ENCODE results near the gene C9orf78. TPM values are rescaled to one million over a fixed set of nuclear protein-coding genes. Genes with fewer than 3 reads are reported as not detected.

The C9orf78 gene
- total RNA-seq, 1 experiment from 2014 or later = 36.4 TPM

DNA sequence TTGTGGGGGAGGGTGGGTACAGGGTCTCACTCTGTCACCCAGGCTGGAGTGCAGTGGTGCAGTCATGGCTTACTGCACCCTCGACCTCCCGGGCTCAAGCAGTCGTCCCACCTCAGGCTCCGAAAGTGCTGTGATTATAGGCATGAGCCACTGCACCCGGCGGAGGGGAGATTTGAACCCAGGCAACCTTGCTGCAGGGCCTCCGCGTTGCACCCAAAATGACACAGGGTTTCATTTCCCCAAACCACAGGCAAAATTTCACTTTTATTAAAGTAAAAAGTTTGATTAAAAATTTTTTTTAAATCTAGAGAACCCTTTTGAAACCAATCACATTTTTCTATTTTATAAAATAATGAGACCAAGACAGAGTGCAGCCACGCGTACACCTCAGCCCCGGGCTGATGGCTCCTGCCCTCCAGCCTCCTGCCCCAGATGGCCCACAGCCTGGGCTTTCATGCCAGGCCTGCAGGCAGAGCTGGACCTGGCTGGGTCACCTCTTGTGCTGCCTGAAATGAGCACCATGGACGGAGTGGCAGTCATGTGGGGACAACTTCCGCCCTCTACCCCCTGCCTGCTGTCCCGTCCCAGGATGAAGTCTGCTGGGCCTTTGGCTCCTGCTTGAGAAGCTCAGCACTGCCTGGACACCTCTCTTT, 30.7 kb upstream of the C9orf78 start:
- DNase-seq (ENCODE audit: low spot score) = no peak
- ATAC-seq = no peak
- Mint-ChIP-seq H3K9me3 (no peaks in the 10 kb centered on the region), H3K27me3 (ENCODE audit: low read depth) (no peaks in the 10 kb centered on the region), H3K4me3 (no peak overlapping the region), H3K27ac (no peak overlapping the region), H3K36me3 (peaks cover 28% of the 10 kb centered on the region), H3K4me1 (no peaks in the 10 kb centered on the region)
- TF ChIP-seq, protein P1, sequence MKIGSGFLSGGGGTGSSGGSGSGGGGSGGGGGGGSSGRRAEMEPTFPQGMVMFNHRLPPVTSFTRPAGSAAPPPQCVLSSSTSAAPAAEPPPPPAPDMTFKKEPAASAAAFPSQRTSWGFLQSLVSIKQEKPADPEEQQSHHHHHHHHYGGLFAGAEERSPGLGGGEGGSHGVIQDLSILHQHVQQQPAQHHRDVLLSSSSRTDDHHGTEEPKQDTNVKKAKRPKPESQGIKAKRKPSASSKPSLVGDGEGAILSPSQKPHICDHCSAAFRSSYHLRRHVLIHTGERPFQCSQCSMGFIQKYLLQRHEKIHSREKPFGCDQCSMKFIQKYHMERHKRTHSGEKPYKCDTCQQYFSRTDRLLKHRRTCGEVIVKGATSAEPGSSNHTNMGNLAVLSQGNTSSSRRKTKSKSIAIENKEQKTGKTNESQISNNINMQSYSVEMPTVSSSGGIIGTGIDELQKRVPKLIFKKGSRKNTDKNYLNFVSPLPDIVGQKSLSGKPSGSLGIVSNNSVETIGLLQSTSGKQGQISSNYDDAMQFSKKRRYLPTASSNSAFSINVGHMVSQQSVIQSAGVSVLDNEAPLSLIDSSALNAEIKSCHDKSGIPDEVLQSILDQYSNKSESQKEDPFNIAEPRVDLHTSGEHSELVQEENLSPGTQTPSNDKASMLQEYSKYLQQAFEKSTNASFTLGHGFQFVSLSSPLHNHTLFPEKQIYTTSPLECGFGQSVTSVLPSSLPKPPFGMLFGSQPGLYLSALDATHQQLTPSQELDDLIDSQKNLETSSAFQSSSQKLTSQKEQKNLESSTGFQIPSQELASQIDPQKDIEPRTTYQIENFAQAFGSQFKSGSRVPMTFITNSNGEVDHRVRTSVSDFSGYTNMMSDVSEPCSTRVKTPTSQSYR (CRISPR knock-in tag; IDR thresholded peaks at IDR 0.05) = no peak
- TF ChIP-seq, protein P2, sequence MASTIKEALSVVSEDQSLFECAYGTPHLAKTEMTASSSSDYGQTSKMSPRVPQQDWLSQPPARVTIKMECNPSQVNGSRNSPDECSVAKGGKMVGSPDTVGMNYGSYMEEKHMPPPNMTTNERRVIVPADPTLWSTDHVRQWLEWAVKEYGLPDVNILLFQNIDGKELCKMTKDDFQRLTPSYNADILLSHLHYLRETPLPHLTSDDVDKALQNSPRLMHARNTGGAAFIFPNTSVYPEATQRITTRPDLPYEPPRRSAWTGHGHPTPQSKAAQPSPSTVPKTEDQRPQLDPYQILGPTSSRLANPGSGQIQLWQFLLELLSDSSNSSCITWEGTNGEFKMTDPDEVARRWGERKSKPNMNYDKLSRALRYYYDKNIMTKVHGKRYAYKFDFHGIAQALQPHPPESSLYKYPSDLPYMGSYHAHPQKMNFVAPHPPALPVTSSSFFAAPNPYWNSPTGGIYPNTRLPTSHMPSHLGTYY (CRISPR knock-in tag; IDR thresholded peaks at IDR 0.05) = no peak
- no peak for TF ChIP-seq TCF7 (CRISPR knock-in tag; IDR thresholded peaks at IDR 0.05; ENCODE audit: low read depth)
- TF ChIP-seq ZNF138 (CRISPR knock-in tag; conservative IDR thresholded peaks at IDR 0.05) = no peak
- no peak for TF ChIP-seq KAT7 (CRISPR knock-in tag; IDR thresholded peaks at IDR 0.05; ENCODE audit: borderline replicate concordance)
- ChIA-PET POLR2A (interaction anchor here (0.6 kb wide), 1 partner anchor 1189 kb away, joined by 3 read pairs; no protein-coding TSS in a partner anchor), CTCF (no interaction called here)

DNA sequence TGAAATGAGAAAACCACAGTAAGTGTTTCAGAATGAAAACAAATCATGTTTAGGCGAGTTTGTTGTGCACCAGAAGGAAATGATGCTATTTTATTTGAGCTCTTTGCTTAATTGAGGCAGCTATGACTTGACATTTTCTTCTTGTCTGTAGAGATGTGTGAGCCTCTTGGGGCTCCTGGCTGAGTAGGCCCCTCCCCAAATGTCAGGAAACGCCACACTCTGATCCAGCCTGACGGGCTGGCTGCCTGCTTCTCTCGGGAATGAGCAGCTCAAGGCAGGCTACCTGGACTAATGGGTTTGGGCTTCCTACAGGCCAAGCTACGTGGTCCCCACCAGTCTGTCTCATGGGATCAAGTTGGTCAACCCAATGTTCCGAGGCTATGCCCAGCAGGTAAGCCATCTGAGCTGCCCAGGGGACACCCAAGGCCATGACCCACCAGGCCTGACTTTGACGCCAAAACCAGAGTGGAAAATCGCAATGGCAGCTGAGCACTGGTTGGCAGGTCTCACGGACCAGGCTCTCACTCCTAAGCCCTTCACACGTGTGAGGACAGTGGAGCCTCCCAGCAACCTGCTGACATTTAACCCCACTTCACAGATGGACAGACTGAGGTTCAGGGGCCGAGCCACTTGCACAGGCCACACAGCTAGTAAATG, 30.0 kb upstream of the C9orf78 start:
- no peaks in the 10 kb centered on the region for H3K9me3 Mint-ChIP-seq
- ChIA-PET POLR2A (interaction anchor here (0.6 kb wide), 1 partner anchor 1188 kb away, joined by 3 read pairs; no protein-coding TSS in a partner anchor), CTCF (no interaction called here)
- ATAC-seq = no peak
- H3K27me3 Mint-ChIP-seq (ENCODE audit: low read depth) = no peaks in the 10 kb centered on the region
- DNase-seq (ENCODE audit: low spot score) = no peak
- H3K27ac Mint-ChIP-seq = no peak overlapping the region; the same call in 1 of the 2 replicates
- TF ChIP-seq, protein P3, sequence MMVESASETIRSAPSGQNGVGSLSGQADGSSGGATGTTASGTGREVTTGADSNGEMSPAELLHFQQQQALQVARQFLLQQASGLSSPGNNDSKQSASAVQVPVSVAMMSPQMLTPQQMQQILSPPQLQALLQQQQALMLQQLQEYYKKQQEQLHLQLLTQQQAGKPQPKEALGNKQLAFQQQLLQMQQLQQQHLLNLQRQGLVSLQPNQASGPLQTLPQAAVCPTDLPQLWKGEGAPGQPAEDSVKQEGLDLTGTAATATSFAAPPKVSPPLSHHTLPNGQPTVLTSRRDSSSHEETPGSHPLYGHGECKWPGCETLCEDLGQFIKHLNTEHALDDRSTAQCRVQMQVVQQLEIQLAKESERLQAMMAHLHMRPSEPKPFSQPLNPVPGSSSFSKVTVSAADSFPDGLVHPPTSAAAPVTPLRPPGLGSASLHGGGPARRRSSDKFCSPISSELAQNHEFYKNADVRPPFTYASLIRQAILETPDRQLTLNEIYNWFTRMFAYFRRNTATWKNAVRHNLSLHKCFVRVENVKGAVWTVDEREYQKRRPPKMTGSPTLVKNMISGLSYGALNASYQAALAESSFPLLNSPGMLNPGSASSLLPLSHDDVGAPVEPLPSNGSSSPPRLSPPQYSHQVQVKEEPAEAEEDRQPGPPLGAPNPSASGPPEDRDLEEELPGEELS (CRISPR knock-in tag; IDR thresholded peaks at IDR 0.05) = no peak
- no peak for TF ChIP-seq KAT7 (CRISPR knock-in tag; IDR thresholded peaks at IDR 0.05; ENCODE audit: borderline replicate concordance)
- H3K4me3 Mint-ChIP-seq = no peak overlapping the region
- H3K4me1 Mint-ChIP-seq = no peaks in the 10 kb centered on the region
- peaks cover 28% of the 10 kb centered on the region for H3K36me3 Mint-ChIP-seq

DNA sequence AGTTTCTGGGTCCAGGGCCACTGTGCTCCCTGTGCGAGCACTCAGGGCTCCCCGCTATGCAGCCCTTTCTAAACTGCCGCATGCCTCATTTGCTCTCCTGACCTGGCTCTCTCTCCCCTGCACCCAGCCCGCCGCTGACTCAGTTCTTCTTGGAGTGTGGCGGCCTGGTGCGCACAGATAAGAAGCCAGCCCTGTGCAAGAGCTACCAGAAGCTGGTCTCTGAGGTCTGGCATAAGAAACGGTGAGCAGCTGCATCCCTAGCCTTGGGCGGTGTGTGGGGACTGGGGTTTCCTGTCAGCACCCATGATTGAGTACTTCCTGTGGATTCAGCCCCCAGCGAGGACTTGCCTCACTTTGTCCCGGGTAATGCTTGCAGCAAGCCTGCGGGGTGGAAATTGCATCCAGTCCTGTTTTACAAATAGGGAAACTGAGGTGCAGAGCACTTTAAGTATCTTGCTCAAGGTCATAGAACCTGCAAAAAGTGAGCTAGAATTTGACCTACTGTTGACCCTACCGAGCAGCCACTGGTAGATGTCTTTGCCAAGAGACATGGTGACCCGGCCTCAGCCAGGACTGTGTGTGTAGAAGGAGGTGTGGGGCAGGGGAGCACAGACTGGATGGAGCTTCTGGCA, 28.1 kb upstream of the C9orf78 start:
- CTCF ChIA-PET = no interaction called here
- H3K4me3 Mint-ChIP-seq = no peak overlapping the region
- no peak for ATAC-seq

More for the DNA sequence above, 28.1 kb upstream of the C9orf78 start:
- no peaks in the 10 kb centered on the region for H3K4me1 Mint-ChIP-seq
- POLR2A ChIA-PET = no interaction called here
- H3K27ac Mint-ChIP-seq = no peak overlapping the region
- H3K9me3 Mint-ChIP-seq = no peaks in the 10 kb centered on the region
- TF ChIP-seq HMGA2 (CRISPR knock-in tag; IDR thresholded peaks at IDR 0.05) (no peak), NR1H2 (CRISPR knock-in tag; IDR thresholded peaks at IDR 0.05) (no peak), FOXP1 (CRISPR knock-in tag; IDR thresholded peaks at IDR 0.05; ENCODE audit: borderline replicate concordance) (no peak), ZNF219 (CRISPR knock-in tag; IDR thresholded peaks at IDR 0.05; ENCODE audit: borderline replicate concordance) (no peak), ETV6 (CRISPR knock-in tag; IDR thresholded peaks at IDR 0.05) (no peak), KAT7 (CRISPR knock-in tag; IDR thresholded peaks at IDR 0.05; ENCODE audit: borderline replicate concordance) (no peak)
- TF ChIP-seq, protein P4, sequence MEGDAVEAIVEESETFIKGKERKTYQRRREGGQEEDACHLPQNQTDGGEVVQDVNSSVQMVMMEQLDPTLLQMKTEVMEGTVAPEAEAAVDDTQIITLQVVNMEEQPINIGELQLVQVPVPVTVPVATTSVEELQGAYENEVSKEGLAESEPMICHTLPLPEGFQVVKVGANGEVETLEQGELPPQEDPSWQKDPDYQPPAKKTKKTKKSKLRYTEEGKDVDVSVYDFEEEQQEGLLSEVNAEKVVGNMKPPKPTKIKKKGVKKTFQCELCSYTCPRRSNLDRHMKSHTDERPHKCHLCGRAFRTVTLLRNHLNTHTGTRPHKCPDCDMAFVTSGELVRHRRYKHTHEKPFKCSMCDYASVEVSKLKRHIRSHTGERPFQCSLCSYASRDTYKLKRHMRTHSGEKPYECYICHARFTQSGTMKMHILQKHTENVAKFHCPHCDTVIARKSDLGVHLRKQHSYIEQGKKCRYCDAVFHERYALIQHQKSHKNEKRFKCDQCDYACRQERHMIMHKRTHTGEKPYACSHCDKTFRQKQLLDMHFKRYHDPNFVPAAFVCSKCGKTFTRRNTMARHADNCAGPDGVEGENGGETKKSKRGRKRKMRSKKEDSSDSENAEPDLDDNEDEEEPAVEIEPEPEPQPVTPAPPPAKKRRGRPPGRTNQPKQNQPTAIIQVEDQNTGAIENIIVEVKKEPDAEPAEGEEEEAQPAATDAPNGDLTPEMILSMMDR (IDR thresholded peaks at IDR 0.05) = no peak
- H3K36me3 Mint-ChIP-seq = peaks cover 28% of the 10 kb centered on the region
- no peak for DNase-seq (ENCODE audit: low spot score)
- no peaks in the 10 kb centered on the region for H3K27me3 Mint-ChIP-seq (ENCODE audit: low read depth)
